GM19099 (cell line): ENCODE measurements around the gene TFAP2B.

Source experiments
- POLR2A ChIP-seq: IDR thresholded peaks from 3 replicates; pipeline ENCODE4 v1.6.1; 2011; ENCODE audit warnings: low read depth; ENCODE audit not compliant: insufficient read length; ENCODE audit errors: extremely low read depth

TFAP2B gene

GRCh38 chr6:50818673-50819072, at the start of gene TFAP2B:
TFAP2B (plus strand) TSS chr6:50818871; CDS start chr6:50818892, 21 bp downstream.
- peak; percentile 23 for TF ChIP-seq POLR2A

- no peak for TF ChIP-seq POLR2A
These were observed 40.0 kb upstream of the TFAP2B start for GRCh38 chr6:50778696-50779095.

GRCh38 chr6:50780382-50780781, 38.3 kb upstream of the TFAP2B start:
- no peak for TF ChIP-seq POLR2A

GRCh38 chr6:50785921-50786320, 32.8 kb upstream of the TFAP2B start:
- TF ChIP-seq POLR2A: no peak

- no peak for TF ChIP-seq POLR2A
These were observed 26.7 kb upstream of the TFAP2B start for GRCh38 chr6:50791900-50792508.

GRCh38 chr6:50792771-50793170, 25.9 kb upstream of the TFAP2B start:
- TF ChIP-seq POLR2A: no peak

GRCh38 chr6:50795574-50795973, 23.1 kb upstream of the TFAP2B start:
- TF ChIP-seq POLR2A: no peak

GRCh38 chr6:50804283-50804682, 14.4 kb upstream of the TFAP2B start:
- TF ChIP-seq POLR2A: no peak

GRCh38 chr6:50807035-50807434, 11.6 kb upstream of the TFAP2B start:
- TF ChIP-seq POLR2A: no peak

- TF ChIP-seq POLR2A: no peak
These were observed 3.1 kb upstream of the TFAP2B start for GRCh38 chr6:50815436-50816114.

GRCh38 chr6:50816115-50816675, 2.5 kb upstream of the TFAP2B start:
- TF ChIP-seq POLR2A: no peak

GRCh38 chr6:50816947-50817645, 1.6 kb upstream of the TFAP2B start:
- TF ChIP-seq POLR2A: no peak

- no peak for TF ChIP-seq POLR2A
These were observed 1.1 kb upstream of the TFAP2B start for GRCh38 chr6:50817646-50817950.

GRCh38 chr6:50818020-50818419, 651 bp upstream of the TFAP2B start:
- no peak for TF ChIP-seq POLR2A

GRCh38 chr6:50819466-50819903, 814 bp downstream of the TFAP2B start:
- no peak for TF ChIP-seq POLR2A

- no peak for TF ChIP-seq POLR2A
These were observed 1.5 kb downstream of the TFAP2B start for GRCh38 chr6:50819904-50820868.

- no peak for TF ChIP-seq POLR2A
These were observed 2.2 kb downstream of the TFAP2B start for GRCh38 chr6:50820869-50821264.
